Measurements from ENCODE around the gene TRABD2B. TPM values are rescaled to one million over a fixed set of nuclear protein-coding genes. Genes with fewer than 3 reads are reported as not detected.

Gene TRABD2B
- total RNA-seq, 1 donor from 2014 or later = not detected

DNA sequence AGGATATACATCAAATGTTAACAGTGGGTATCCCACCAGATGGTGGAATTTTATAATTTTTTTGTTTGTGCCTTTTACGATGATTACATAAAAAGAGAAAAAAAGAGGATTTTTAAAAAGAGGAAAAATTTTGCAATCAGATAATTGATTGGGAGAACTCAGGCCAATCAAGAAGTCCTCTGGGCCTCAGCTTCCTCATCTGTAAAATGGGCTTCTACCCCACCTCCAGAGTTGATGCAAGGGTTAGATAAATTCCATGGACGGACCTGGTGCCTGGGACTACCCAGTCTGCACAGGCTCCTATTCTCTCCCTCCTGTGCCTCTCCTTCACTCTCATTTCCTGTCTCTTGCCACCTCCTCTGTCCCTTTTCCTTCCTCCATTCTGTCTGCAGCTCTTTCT lies 88.9 kb downstream of the TRABD2B start:
- Mint-ChIP-seq H3K27ac (ENCODE audit: unreplicated experiment) (no peak overlapping the region), H3K9me3 (ENCODE audit: unreplicated experiment) (no peaks in the 10 kb centered on the region), H3K4me3 (ENCODE audit: unreplicated experiment) (no peak overlapping the region), H3K27me3 (ENCODE audit: unreplicated experiment) (peaks cover 24% of the 10 kb centered on the region), H3K36me3 (ENCODE audit: unreplicated experiment) (no peaks in the 10 kb centered on the region), H3K4me1 (ENCODE audit: unreplicated experiment) (peaks cover 16% of the 10 kb centered on the region)
- DNase-seq (ENCODE audit: extremely low spot score, unreplicated experiment) = no peak
- TF ChIP-seq, protein P1, sequence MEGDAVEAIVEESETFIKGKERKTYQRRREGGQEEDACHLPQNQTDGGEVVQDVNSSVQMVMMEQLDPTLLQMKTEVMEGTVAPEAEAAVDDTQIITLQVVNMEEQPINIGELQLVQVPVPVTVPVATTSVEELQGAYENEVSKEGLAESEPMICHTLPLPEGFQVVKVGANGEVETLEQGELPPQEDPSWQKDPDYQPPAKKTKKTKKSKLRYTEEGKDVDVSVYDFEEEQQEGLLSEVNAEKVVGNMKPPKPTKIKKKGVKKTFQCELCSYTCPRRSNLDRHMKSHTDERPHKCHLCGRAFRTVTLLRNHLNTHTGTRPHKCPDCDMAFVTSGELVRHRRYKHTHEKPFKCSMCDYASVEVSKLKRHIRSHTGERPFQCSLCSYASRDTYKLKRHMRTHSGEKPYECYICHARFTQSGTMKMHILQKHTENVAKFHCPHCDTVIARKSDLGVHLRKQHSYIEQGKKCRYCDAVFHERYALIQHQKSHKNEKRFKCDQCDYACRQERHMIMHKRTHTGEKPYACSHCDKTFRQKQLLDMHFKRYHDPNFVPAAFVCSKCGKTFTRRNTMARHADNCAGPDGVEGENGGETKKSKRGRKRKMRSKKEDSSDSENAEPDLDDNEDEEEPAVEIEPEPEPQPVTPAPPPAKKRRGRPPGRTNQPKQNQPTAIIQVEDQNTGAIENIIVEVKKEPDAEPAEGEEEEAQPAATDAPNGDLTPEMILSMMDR (IDR thresholded peaks at IDR 0.05) = no peak

DNA sequence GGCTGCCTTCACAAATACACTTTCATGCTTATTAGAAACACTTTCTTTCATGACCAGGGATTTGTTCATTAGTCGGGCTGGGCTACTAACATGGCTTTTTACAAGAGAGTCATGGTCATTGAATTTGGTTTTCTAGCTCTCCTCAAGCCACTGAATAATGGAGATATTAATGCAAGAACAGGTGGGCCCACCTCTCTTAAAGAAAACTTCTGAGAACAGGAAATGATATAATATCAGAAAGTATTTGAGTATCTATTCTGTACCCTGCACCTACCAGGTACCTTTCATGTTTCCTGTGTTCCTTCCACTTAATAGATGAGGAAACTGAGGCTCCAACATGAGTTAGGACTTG lies 90.0 kb downstream of the TRABD2B start:
- no peaks in the 10 kb centered on the region for H3K9me3 Mint-ChIP-seq (ENCODE audit: unreplicated experiment)
- H3K36me3 Mint-ChIP-seq (ENCODE audit: unreplicated experiment) = no peaks in the 10 kb centered on the region
- H3K27me3 Mint-ChIP-seq (ENCODE audit: unreplicated experiment) = peaks cover 24% of the 10 kb centered on the region
- H3K4me3 Mint-ChIP-seq (ENCODE audit: unreplicated experiment) = no peak overlapping the region
- no peak overlapping the region for H3K27ac Mint-ChIP-seq (ENCODE audit: unreplicated experiment)
- TF ChIP-seq, protein P1 (IDR thresholded peaks at IDR 0.05) = no peak
- DNase-seq (ENCODE audit: extremely low spot score, unreplicated experiment) = no peak
- H3K4me1 Mint-ChIP-seq (ENCODE audit: unreplicated experiment) = peaks cover 16% of the 10 kb centered on the region

DNA sequence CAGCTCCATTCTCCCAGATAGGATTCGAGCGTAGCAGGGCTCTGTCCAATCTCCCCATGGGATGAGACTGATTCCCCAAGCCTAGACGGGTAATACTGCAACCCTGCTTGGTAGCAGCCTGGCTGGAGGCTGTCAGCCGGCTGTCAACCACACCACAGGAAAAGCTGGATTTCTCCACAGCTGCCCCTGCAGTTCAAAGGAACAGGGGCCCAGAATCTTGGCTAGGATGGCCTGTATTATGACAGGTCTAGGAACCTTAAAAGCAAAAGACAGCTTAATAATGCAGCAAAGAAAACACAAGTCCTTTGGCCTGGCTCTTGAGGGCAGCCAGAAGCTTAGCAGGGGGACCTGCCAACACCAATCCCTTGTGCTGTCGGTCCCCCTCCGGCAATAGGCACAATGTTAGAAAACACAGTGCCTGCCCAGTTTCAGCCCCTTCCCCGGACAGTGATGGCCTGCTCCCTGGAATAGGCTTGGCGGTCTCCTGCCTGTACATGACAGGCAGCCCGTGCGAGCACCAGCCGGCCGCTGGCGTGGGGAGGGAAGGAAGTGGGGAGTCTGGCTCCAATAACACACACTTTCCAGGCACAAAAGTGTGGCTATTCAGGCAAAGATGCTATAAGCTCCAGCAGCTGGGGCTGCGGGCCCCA lies 90.5 kb downstream of the TRABD2B start:
- H3K4me3 Mint-ChIP-seq (ENCODE audit: unreplicated experiment) = no peak overlapping the region
- DNase-seq (ENCODE audit: extremely low spot score, unreplicated experiment) = no peak
- TF ChIP-seq, protein P1 (IDR thresholded peaks at IDR 0.05) = no peak
- peaks cover 25% of the 10 kb centered on the region for H3K27me3 Mint-ChIP-seq (ENCODE audit: unreplicated experiment)
- H3K9me3 Mint-ChIP-seq (ENCODE audit: unreplicated experiment) = no peaks in the 10 kb centered on the region
- no peaks in the 10 kb centered on the region for H3K36me3 Mint-ChIP-seq (ENCODE audit: unreplicated experiment)
- no peak overlapping the region for H3K27ac Mint-ChIP-seq (ENCODE audit: unreplicated experiment)
- H3K4me1 Mint-ChIP-seq (ENCODE audit: unreplicated experiment) = peaks cover 16% of the 10 kb centered on the region

DNA sequence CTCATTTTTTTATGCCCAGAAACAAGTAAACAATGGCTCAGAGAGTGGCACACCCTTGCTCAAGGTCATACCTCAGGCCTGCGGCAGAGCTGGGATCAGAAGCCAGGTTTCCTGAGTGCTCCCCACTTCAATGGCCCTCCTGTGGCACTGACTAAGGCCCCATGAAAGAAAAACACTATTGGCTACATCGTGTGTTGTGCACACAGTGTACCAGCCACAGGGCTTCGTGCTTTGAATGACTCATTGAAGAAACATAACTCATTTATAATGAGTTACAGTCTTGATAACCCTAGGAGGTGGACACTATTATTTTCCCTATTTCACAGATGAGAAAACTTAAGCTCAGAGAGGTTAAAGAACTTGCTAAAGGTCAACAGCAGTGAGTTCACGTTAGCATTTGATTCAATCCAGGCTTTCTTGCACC lies 91.2 kb downstream of the TRABD2B start:
- Mint-ChIP-seq H3K4me3 (ENCODE audit: unreplicated experiment) (no peak overlapping the region), H3K36me3 (ENCODE audit: unreplicated experiment) (no peaks in the 10 kb centered on the region), H3K4me1 (ENCODE audit: unreplicated experiment) (peaks cover 16% of the 10 kb centered on the region), H3K27ac (ENCODE audit: unreplicated experiment) (peak overlapping the region; percentile 14), H3K27me3 (ENCODE audit: unreplicated experiment) (peaks cover 28% of the 10 kb centered on the region), H3K9me3 (ENCODE audit: unreplicated experiment) (no peaks in the 10 kb centered on the region)
- TF ChIP-seq, protein P1 (IDR thresholded peaks at IDR 0.05) = no peak
- DNase-seq (ENCODE audit: extremely low spot score, unreplicated experiment) = no peak

DNA sequence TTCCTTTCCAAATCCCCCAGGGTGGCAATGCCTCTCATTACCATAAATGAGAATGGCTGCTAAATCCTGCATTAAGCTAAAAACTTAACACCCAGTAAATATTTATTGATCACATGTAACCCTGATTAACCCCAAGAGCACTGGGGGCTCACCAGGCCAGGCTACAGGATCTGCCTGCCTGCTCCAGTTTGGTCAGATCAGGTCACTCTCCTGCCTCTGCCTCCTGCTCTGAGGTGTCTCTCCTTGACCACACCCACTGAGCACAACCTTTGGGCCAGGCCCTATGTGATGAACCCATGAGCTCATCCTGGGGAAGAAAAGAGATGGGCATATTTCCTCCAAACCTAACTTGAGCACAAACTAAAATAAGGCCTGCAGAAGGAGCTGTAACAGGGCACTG lies 93.5 kb downstream of the TRABD2B start:
- no peak for DNase-seq (ENCODE audit: extremely low spot score, unreplicated experiment)
- Mint-ChIP-seq H3K27me3 (ENCODE audit: unreplicated experiment) (peaks cover 26% of the 10 kb centered on the region), H3K4me1 (ENCODE audit: unreplicated experiment) (peaks cover 16% of the 10 kb centered on the region), H3K4me3 (ENCODE audit: unreplicated experiment) (no peak overlapping the region), H3K9me3 (ENCODE audit: unreplicated experiment) (no peaks in the 10 kb centered on the region), H3K36me3 (ENCODE audit: unreplicated experiment) (no peaks in the 10 kb centered on the region), H3K27ac (ENCODE audit: unreplicated experiment) (no peak overlapping the region)
- TF ChIP-seq, protein P1 (IDR thresholded peaks at IDR 0.05) = no peak

Measured in osteocyte (in vitro differentiated cells).